Natural killer cell treated with Interleukin-12 subunit alpha and Interleukin-12 subunit beta and Interleukin-15 and Interleukin-18, amount 100 ng/mL, for 72 hours (primary cell): Measurements from ENCODE around the gene PIK3CD. TPM values are rescaled to one million over a fixed set of nuclear protein-coding genes. Genes with fewer than 3 reads are reported as not detected.

Experiments
- ATAC-seq, 2 donors: fragments of 150-1000 bp; cut with Tn5 transposase in 1 of 2; sonication (Bioruptor Pico), chemical (Tn5 transposase) in 1 of 2; 2 replicates each; pipeline ENCODE4 v1.10.0; 2021
- DNase-seq: peaks from one replicate; pipeline ENCODE4 v3.0.0; 2022; ENCODE audit warnings: low spot score
- H3K27ac Mint-ChIP-seq, 2 donors: 1 replicate in 1 of 2; 2 replicates in 1 of 2; pipeline ENCODE4 v1.8.0; 2022; ENCODE audit warnings: mixed read lengths in 2 of 2, mild to moderate bottlenecking in 1 of 2, moderate library complexity in 1 of 2
- H3K27me3 Mint-ChIP-seq, 2 donors: 1 replicate in 1 of 2; 2 replicates in 1 of 2; pipeline ENCODE4 v1.8.0; 2022; ENCODE audit warnings: mixed read lengths in 2 of 2
- H3K36me3 Mint-ChIP-seq: one replicate; pipeline ENCODE4 v1.8.0; 2022; ENCODE audit warnings: mixed read lengths
- H3K4me1 Mint-ChIP-seq, 2 donors: 1 replicate in 1 of 2; 2 replicates in 1 of 2; pipeline ENCODE4 v1.8.0; 2022; ENCODE audit warnings: low read depth in 2 of 2, mixed read lengths in 2 of 2, mild to moderate bottlenecking in 1 of 2
- H3K4me3 Mint-ChIP-seq: one replicate; pipeline ENCODE4 v1.8.0; 2022; ENCODE audit warnings: mixed read lengths
- H3K9me3 Mint-ChIP-seq: 2 replicates; pipeline ENCODE4 v1.8.0; 2022; ENCODE audit warnings: mixed read lengths
- total RNA-seq, 2 donors: library from RNA; stranded (reverse); gene quantifications; one replicate each; pipeline ENCODE4 v1.2.3, GENCODE V29; 2022

The PIK3CD gene
- total RNA-seq, 2 donors from 2014 or later, result 273 to 444 TPM

- ATAC-seq, result no peak
- H3K4me1 Mint-ChIP-seq, result peaks cover 9 to 28% of the 10 kb centered on the region in 2 donors
- no peak overlapping the region for H3K4me3 Mint-ChIP-seq
- H3K36me3 Mint-ChIP-seq, result no peaks in the 10 kb centered on the region
- DNase-seq, result no peak
- H3K9me3 Mint-ChIP-seq, result no peaks in the 10 kb centered on the region
- H3K27me3 Mint-ChIP-seq, result no peaks in the 10 kb centered on the region
- peak overlapping the region in 1 of 2 donors; percentile 41 for H3K27ac Mint-ChIP-seq
Observed at GRCh38 chr1:9764550-9764949, 113.0 kb downstream of the PIK3CD start.

GRCh38 chr1:9766759-9767442 is 115.4 kb downstream of the PIK3CD start:
- no peaks in the 10 kb centered on the region for H3K27me3 Mint-ChIP-seq
- no peak overlapping the region for H3K27ac Mint-ChIP-seq
- no peaks in the 10 kb centered on the region for H3K9me3 Mint-ChIP-seq
- no peak for ATAC-seq
- no peaks in the 10 kb centered on the region for H3K36me3 Mint-ChIP-seq
- peaks cover 5 to 22% of the 10 kb centered on the region in 2 donors for H3K4me1 Mint-ChIP-seq
- DNase-seq, result no peak
- H3K4me3 Mint-ChIP-seq, result no peak overlapping the region

GRCh38 chr1:9767964-9768668 is 116.6 kb downstream of the PIK3CD start:
- no peaks in the 10 kb centered on the region for H3K36me3 Mint-ChIP-seq
- H3K9me3 Mint-ChIP-seq, result no peaks in the 10 kb centered on the region
- no peak for DNase-seq
- no peaks in the 10 kb centered on the region for H3K27me3 Mint-ChIP-seq
- no peak overlapping the region for H3K27ac Mint-ChIP-seq
- peak; percentile 45 to 49 for ATAC-seq
- peaks cover 5 to 19% of the 10 kb centered on the region in 2 donors for H3K4me1 Mint-ChIP-seq
- no peak overlapping the region for H3K4me3 Mint-ChIP-seq

GRCh38 chr1:9768983-9769382 is 117.5 kb downstream of the PIK3CD start:
- ATAC-seq, result no peak
- no peaks in the 10 kb centered on the region for H3K27me3 Mint-ChIP-seq
- H3K9me3 Mint-ChIP-seq, result no peaks in the 10 kb centered on the region
- DNase-seq, result no peak
- H3K27ac Mint-ChIP-seq, result no peak overlapping the region
- no peak overlapping the region for H3K4me3 Mint-ChIP-seq
- no peaks in the 10 kb centered on the region for H3K36me3 Mint-ChIP-seq
- peaks cover 1 to 15% of the 10 kb centered on the region in 2 donors for H3K4me1 Mint-ChIP-seq

GRCh38 chr1:9770298-9770697 is 118.8 kb downstream of the PIK3CD start:
- no peaks in the 10 kb centered on the region for H3K9me3 Mint-ChIP-seq
- H3K4me3 Mint-ChIP-seq, result no peak overlapping the region
- DNase-seq (no peak), ATAC-seq (no peak)
- peaks cover 0 to 17% of the 10 kb centered on the region in 2 donors for H3K4me1 Mint-ChIP-seq
- H3K27me3 Mint-ChIP-seq, result no peaks in the 10 kb centered on the region
- H3K36me3 Mint-ChIP-seq, result no peaks in the 10 kb centered on the region
- no peak overlapping the region for H3K27ac Mint-ChIP-seq

GRCh38 chr1:9774712-9775679 is 123.5 kb downstream of the PIK3CD start:
- Mint-ChIP-seq H3K4me3 (no peak overlapping the region), H3K36me3 (no peaks in the 10 kb centered on the region), H3K27ac (no peak overlapping the region), H3K27me3 (no peaks in the 10 kb centered on the region), H3K9me3 (no peaks in the 10 kb centered on the region), H3K4me1 (peaks cover 8 to 21% of the 10 kb centered on the region in 2 donors)
- DNase-seq, result no peak
- ATAC-seq, result no peak

- Mint-ChIP-seq H3K36me3 (no peaks in the 10 kb centered on the region), H3K27ac (peak overlapping the region in 1 of 2 donors; percentile 41)
Observed at GRCh38 chr1:9776685-9777084, 125.2 kb downstream of the PIK3CD start.

More at GRCh38 chr1:9776685-9777084, 125.2 kb downstream of the PIK3CD start:
- ATAC-seq (no peak), DNase-seq (no peak)
- H3K9me3 Mint-ChIP-seq, result no peaks in the 10 kb centered on the region
- H3K4me1 Mint-ChIP-seq, result peaks cover 8 to 21% of the 10 kb centered on the region in 2 donors
- H3K4me3 Mint-ChIP-seq, result no peak overlapping the region
- no peaks in the 10 kb centered on the region for H3K27me3 Mint-ChIP-seq

Other genes with a start within 250 kb of the PIK3CD start
- gene SLC25A33, start 112.3 kb upstream of the PIK3CD start, total RNA-seq, result 10 to 100 TPM in 1 of 2 donors, 1 to 10 TPM in 1; 7.1 to 13.6 TPM
- 10 to 100 TPM; 16.5 to 51.0 TPM for gene TMEM201, start 62.8 kb upstream of the PIK3CD start, total RNA-seq
- gene CLSTN1, start 172.2 kb downstream of the PIK3CD start, total RNA-seq, result 10 to 100 TPM; 57.3 to 66.4 TPM